Panc1 (cell line): ENCODE results near the gene ATRN. TPM values are rescaled to one million over a fixed set of nuclear protein-coding genes. Genes with fewer than 3 reads are reported as not detected.

Source experiments
- ATAC-seq: fragments of 200-7000 bp; cut with Tn5 transposase; 2 replicates; pipeline ENCODE4 v1.9.1; 2020; ENCODE audit warnings: mild to moderate bottlenecking, moderate library complexity
- BruUV-seq: library from RNA; stranded (reverse); fragments of 400-500 nt; replicated peaks from 2 replicates; lab custom pipeline; 2021; lab: Mats Ljungman, UMichigan
- CTCF ChIA-PET: fragments of 300-600 bp; sonication (Branson Sonifier 250); formaldehyde crosslinking; loops from one replicate; lab custom pipeline; 2022; ENCODE audit warnings: antibody characterized with exemption; lab: Charles Lee
- POLR2A ChIA-PET: fragments of 300-600 bp; sonication (Branson Sonifier 250); formaldehyde crosslinking; loops from one replicate; lab custom pipeline; 2022; ENCODE audit warnings: antibody characterized with exemption; lab: Charles Lee
- DNase-seq: peaks from one replicate; pipeline ENCODE4 v3.0.0-alpha.2; 2010; ENCODE audit warnings: low read depth, low spot score
- H3K27ac ChIP-seq: 2 replicates; pipeline ENCODE4 v1.5.1; 2011; ENCODE audit warnings: mild to moderate bottlenecking, low read length, inconsistent platforms
- H3K27me3 ChIP-seq: fragments of 200-500 bp; sonication (Bioruptor generic); 2 replicates; pipeline ENCODE4 v1.6.0; 2014; ENCODE audit warnings: low read length, inconsistent platforms; ENCODE audit not compliant: control insufficient read depth, insufficient read depth
- H3K36me3 ChIP-seq: fragments of 200-500 bp; sonication (Bioruptor generic); 2 replicates; pipeline ENCODE4 v1.5.1; 2014; ENCODE audit warnings: inconsistent platforms, mild to moderate bottlenecking, low read length, moderate library complexity; ENCODE audit not compliant: control insufficient read depth, insufficient read depth
- H3K4me1 ChIP-seq: 2 replicates; pipeline ENCODE4 v1.5.1; 2011; ENCODE audit warnings: inconsistent platforms, mild to moderate bottlenecking, low read length, moderate library complexity; ENCODE audit not compliant: control insufficient read depth, insufficient read depth
- H3K4me3 ChIP-seq, 2 experiments: 2 replicates each; pipeline ENCODE4 v1.5.1; 2011 to 2012; ENCODE audit warnings: low read depth in 2 of 2, low read length in 2 of 2, mild to moderate bottlenecking in 2 of 2, inconsistent platforms in 1 of 2, moderate library complexity in 1 of 2
- H3K9me3 ChIP-seq: fragments of 200-500 bp; sonication (Bioruptor generic); 2 replicates; pipeline ENCODE4 v1.5.1; 2014; ENCODE audit warnings: low read depth, mild to moderate bottlenecking, inconsistent platforms, low read length, moderate library complexity; ENCODE audit not compliant: control insufficient read depth, insufficient read depth
- POLR2AphosphoS5 ChIP-seq: IDR thresholded peaks from 2 replicates; pipeline ENCODE4 v1.6.1; 2012; ENCODE audit warnings: mild to moderate bottlenecking, low read depth, low read length, moderate library complexity
- SIN3A ChIP-seq: IDR thresholded peaks from 2 replicates; pipeline ENCODE4 v1.6.1; 2012; ENCODE audit warnings: low read depth, mild to moderate bottlenecking, low read length, moderate library complexity, borderline replicate concordance; ENCODE audit not compliant: insufficient read depth
- TCF7L2 ChIP-seq: IDR thresholded peaks from 2 replicates; pipeline ENCODE4 v1.6.1; 2011; ENCODE audit warnings: mild to moderate bottlenecking, low read depth, low read length, inconsistent platforms
- in situ Hi-C: cut with HindIII; loops from 2 replicates; pipeline ENCODE4 v1.10.0; 2016; ENCODE audit warnings: low sequenced_read_pairs, low pct_unique_long_range_greater_than_20kb
- intact Hi-C: fragments of 100-400 bp; cut with micrococcal nuclease; formaldehyde crosslinking; loops from one replicate; pipeline ENCODE4 v1.10.0; 2022; ENCODE audit not compliant: unreplicated experiment
- total RNA-seq: library from RNA; stranded (reverse); gene quantifications from one replicate; pipeline ENCODE4 v1.2.1, GENCODE V29; 2021; ENCODE audit not compliant: unreplicated experiment
- TF ChIP-seq, protein P1 (sequence below), 2 experiments: IDR thresholded peaks; 2 replicates each; pipeline ENCODE4 v1.6.1; 2011 to 2012; ENCODE audit warnings: low read depth in 2 of 2, control low read depth in 1 of 2, low read length in 1 of 2, mild to moderate bottlenecking in 1 of 2, moderate library complexity in 1 of 2; ENCODE audit not compliant: insufficient read depth in 1 of 2
- TF ChIP-seq, protein P2 (sequence below): fragments of 450-650 bp; IDR thresholded peaks from 2 replicates; pipeline ENCODE4 v1.5.1; 2017; ENCODE audit warnings: mild to moderate bottlenecking

ATRN gene
- total RNA-seq, 1 experiment from 2014 or later, result 33.8 TPM

DNA sequence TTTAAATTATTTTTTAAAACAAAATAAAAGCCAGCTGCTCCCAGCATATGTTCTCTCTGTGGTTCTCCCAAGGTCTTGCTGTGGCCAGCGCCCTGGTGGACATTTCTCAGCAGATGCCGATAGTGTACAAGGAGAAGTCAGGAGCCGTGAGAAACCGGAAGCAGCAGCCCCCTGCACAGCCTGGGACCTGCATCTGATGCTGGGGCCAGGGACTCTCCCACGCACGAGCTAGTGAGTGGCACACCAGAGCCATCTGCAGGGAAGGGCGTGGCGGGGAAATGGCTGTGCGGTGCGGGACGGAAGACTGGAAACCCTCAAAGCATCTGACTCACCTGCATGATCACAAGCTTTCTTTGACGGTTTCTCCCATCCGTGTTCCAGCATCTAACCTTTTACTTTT lies 175.8 kb downstream of the ATRN start:
- ChIA-PET CTCF (no interaction called here), POLR2A (no interaction called here)
- TF ChIP-seq, protein P1, sequence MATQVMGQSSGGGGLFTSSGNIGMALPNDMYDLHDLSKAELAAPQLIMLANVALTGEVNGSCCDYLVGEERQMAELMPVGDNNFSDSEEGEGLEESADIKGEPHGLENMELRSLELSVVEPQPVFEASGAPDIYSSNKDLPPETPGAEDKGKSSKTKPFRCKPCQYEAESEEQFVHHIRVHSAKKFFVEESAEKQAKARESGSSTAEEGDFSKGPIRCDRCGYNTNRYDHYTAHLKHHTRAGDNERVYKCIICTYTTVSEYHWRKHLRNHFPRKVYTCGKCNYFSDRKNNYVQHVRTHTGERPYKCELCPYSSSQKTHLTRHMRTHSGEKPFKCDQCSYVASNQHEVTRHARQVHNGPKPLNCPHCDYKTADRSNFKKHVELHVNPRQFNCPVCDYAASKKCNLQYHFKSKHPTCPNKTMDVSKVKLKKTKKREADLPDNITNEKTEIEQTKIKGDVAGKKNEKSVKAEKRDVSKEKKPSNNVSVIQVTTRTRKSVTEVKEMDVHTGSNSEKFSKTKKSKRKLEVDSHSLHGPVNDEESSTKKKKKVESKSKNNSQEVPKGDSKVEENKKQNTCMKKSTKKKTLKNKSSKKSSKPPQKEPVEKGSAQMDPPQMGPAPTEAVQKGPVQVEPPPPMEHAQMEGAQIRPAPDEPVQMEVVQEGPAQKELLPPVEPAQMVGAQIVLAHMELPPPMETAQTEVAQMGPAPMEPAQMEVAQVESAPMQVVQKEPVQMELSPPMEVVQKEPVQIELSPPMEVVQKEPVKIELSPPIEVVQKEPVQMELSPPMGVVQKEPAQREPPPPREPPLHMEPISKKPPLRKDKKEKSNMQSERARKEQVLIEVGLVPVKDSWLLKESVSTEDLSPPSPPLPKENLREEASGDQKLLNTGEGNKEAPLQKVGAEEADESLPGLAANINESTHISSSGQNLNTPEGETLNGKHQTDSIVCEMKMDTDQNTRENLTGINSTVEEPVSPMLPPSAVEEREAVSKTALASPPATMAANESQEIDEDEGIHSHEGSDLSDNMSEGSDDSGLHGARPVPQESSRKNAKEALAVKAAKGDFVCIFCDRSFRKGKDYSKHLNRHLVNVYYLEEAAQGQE (IDR thresholded peaks at IDR 0.05; ENCODE audit: insufficient read depth in 1 of 2, low read depth in 2 of 2, low read length in 1 of 2), result no peak
- no peak for TF ChIP-seq TCF7L2
- TF ChIP-seq SIN3A, result no peak
- TF ChIP-seq, protein P2, sequence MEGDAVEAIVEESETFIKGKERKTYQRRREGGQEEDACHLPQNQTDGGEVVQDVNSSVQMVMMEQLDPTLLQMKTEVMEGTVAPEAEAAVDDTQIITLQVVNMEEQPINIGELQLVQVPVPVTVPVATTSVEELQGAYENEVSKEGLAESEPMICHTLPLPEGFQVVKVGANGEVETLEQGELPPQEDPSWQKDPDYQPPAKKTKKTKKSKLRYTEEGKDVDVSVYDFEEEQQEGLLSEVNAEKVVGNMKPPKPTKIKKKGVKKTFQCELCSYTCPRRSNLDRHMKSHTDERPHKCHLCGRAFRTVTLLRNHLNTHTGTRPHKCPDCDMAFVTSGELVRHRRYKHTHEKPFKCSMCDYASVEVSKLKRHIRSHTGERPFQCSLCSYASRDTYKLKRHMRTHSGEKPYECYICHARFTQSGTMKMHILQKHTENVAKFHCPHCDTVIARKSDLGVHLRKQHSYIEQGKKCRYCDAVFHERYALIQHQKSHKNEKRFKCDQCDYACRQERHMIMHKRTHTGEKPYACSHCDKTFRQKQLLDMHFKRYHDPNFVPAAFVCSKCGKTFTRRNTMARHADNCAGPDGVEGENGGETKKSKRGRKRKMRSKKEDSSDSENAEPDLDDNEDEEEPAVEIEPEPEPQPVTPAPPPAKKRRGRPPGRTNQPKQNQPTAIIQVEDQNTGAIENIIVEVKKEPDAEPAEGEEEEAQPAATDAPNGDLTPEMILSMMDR, result no peak
- no peak for TF ChIP-seq POLR2AphosphoS5
- Histone ChIP-seq H3K9me3 (no peaks in the 10 kb centered on the region), H3K27ac (no peak overlapping the region), H3K4me3 (no peak overlapping the region), H3K4me1 (no peaks in the 10 kb centered on the region), H3K27me3 (no peaks in the 10 kb centered on the region), H3K36me3 (no peaks in the 10 kb centered on the region)
- no TSS peak for BruUV-seq
- DNase-seq, result no peak
- intact Hi-C loops (no loop called here), in situ Hi-C loops (no loop called here)
- ATAC-seq, result no peak

DNA sequence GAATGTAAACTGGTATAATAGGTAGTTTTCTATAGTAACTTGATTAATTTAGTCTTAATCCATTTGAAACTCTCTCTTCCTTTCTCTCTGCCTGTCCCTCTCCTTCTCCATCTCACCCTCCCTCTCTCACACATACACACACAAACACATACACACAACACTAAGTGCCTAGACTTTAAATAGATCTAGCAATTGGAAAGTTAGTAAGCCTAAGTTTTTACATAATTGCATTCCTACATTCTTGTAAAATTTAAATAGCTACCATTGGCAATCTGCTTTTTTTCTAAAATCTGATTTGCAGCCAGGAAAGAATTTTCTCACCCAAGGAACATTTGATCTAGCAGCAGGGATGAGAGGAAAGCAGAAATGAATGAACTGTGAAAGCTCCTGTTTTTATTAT lies 176.7 kb downstream of the ATRN start:
- ATAC-seq (no peak), DNase-seq (no peak)
- Histone ChIP-seq H3K4me1 (no peaks in the 10 kb centered on the region), H3K4me3 (no peak overlapping the region), H3K27ac (no peak overlapping the region), H3K36me3 (no peaks in the 10 kb centered on the region), H3K27me3 (no peaks in the 10 kb centered on the region), H3K9me3 (no peaks in the 10 kb centered on the region)
- in situ Hi-C loops, result no loop called here
- POLR2A ChIA-PET, result interaction anchor here (0.5 kb wide), 1 partner anchor 8 kb away, joined by 3 read pairs; no protein-coding TSS in a partner anchor
- TF ChIP-seq, protein P1 (IDR thresholded peaks at IDR 0.05; ENCODE audit: insufficient read depth in 1 of 2, low read depth in 2 of 2, low read length in 1 of 2), result no peak
- TF ChIP-seq, protein P2, result no peak
- TF ChIP-seq SIN3A (no peak), TCF7L2 (no peak), POLR2AphosphoS5 (no peak)
- CTCF ChIA-PET, result no interaction called here
- intact Hi-C loops, result no loop called here
- BruUV-seq, result TSS peak; percentile 39
